ENCODE results near the gene PTPRM. TPM values are rescaled to one million over a fixed set of nuclear protein-coding genes. Genes with fewer than 3 reads are reported as not detected.

The PTPRM gene
- total RNA-seq, 1 experiment from 2014 or later: 45.6 TPM

- ATAC-seq (no peak), DNase-seq (no peak)
- Histone ChIP-seq H3K79me2 (ENCODE audit: low read length) (no peaks in the 10 kb centered on the region), H2AFZ (ENCODE audit: low read length) (no peak overlapping the region), H3K4me3 (ENCODE audit: low read length) (no peak overlapping the region), H3K27me3 (ENCODE audit: low read length) (no peaks in the 10 kb centered on the region), H3K9me2 (replicated peaks; ENCODE audit: low read length) (no peaks in the 10 kb centered on the region), H3K36me3 (ENCODE audit: low read depth, low read length) (peaks cover 27% of the 10 kb centered on the region), H3K4me2 (ENCODE audit: low read length) (no peak overlapping the region), H3F3A (ENCODE audit: low read length, unreplicated experiment) (no peaks in the 10 kb centered on the region), H3K9ac (ENCODE audit: low read length) (no peak overlapping the region), H4K20me1 (ENCODE audit: low read length) (no peaks in the 10 kb centered on the region), H3K4me1 (ENCODE audit: insufficient read depth, low read length) (peaks cover 10% of the 10 kb centered on the region), H3K27ac (ENCODE audit: low read length) (no peak overlapping the region), H3K9me3 (ENCODE audit: low read length) (peaks cover 23% of the 10 kb centered on the region)
- ChIA-PET POLR2A (ENCODE audit: unreplicated experiment) (no interaction called here), CTCF (no interaction called here)
- intact Hi-C loops (cut with micrococcal nuclease): no loop called here
- TF ChIP-seq EZH2phosphoT487 (IDR thresholded peaks at IDR 0.05; ENCODE audit: borderline replicate concordance, low read length) (no peak), CTCF (conservative IDR thresholded peaks at IDR 0.05; ENCODE audit: low read depth, low read length) (no peak), EZH2 (IDR thresholded peaks at IDR 0.05; ENCODE audit: low read length, unreplicated experiment) (no peak)
- no TSS peak for BruUV-seq (replicated peaks)
These were observed 248.7 kb downstream of the PTPRM start for GRCh38 chr18:7815787-7816186.

- H3K9ac ChIP-seq (ENCODE audit: low read length): no peak overlapping the region
- H3K27me3 ChIP-seq (ENCODE audit: low read length): no peaks in the 10 kb centered on the region
- H3K4me1 ChIP-seq (ENCODE audit: insufficient read depth, low read length): peaks cover 2% of the 10 kb centered on the region
- no peak overlapping the region for H3K4me3 ChIP-seq (ENCODE audit: low read length)
- no peak overlapping the region for H2AFZ ChIP-seq (ENCODE audit: low read length)
- intact Hi-C loops (cut with micrococcal nuclease): no loop called here
- H3K27ac ChIP-seq (ENCODE audit: low read length): no peak overlapping the region
- H3K36me3 ChIP-seq (ENCODE audit: low read depth, low read length): peaks cover 27% of the 10 kb centered on the region
- TF ChIP-seq EZH2 (IDR thresholded peaks at IDR 0.05; ENCODE audit: low read length, unreplicated experiment): no peak
- TF ChIP-seq CTCF (conservative IDR thresholded peaks at IDR 0.05; ENCODE audit: low read depth, low read length): no peak
- TF ChIP-seq EZH2phosphoT487 (IDR thresholded peaks at IDR 0.05; ENCODE audit: borderline replicate concordance, low read length): no peak
- ChIA-PET CTCF (no interaction called here), POLR2A (ENCODE audit: unreplicated experiment) (no interaction called here)
- no peaks in the 10 kb centered on the region for H4K20me1 ChIP-seq (ENCODE audit: low read length)
- no peaks in the 10 kb centered on the region for H3K9me2 ChIP-seq (replicated peaks; ENCODE audit: low read length)
- H3K4me2 ChIP-seq (ENCODE audit: low read length): no peak overlapping the region
- H3K9me3 ChIP-seq (ENCODE audit: low read length): peaks cover 23% of the 10 kb centered on the region
- ATAC-seq (no peak), DNase-seq (no peak)
- no peaks in the 10 kb centered on the region for H3F3A ChIP-seq (ENCODE audit: low read length, unreplicated experiment)
- no peaks in the 10 kb centered on the region for H3K79me2 ChIP-seq (ENCODE audit: low read length)
- no TSS peak for BruUV-seq (replicated peaks)
These were observed 250.6 kb downstream of the PTPRM start for GRCh38 chr18:7817575-7818230.

DNA sequence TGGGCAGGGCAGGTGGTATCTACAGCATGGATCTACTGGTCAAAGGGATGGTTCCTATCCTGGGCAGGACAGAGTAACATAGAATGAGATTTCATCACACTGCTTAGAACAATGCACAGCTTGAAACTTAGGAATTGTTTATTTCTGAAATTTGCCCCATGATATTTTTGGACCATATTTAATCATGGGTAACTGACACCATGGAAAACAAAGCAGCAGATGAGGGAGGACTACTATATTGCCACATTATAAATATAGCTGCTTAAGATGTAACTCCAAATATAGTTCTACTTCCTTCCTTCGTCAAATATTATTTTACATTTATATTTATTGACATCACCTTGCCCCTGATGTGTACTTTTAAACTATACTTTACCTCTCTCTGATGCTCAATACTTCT is 254.7 kb downstream of the PTPRM start:
- CTCF ChIA-PET: no interaction called here
- Histone ChIP-seq H3K4me2 (ENCODE audit: low read length) (no peak overlapping the region), H2AFZ (ENCODE audit: low read length) (no peak overlapping the region), H3K9me2 (replicated peaks; ENCODE audit: low read length) (no peaks in the 10 kb centered on the region), H3F3A (ENCODE audit: low read length, unreplicated experiment) (no peaks in the 10 kb centered on the region), H3K27ac (ENCODE audit: low read length) (no peak overlapping the region), H3K4me3 (ENCODE audit: low read length) (no peak overlapping the region), H3K36me3 (ENCODE audit: low read depth, low read length) (no peaks in the 10 kb centered on the region), H4K20me1 (ENCODE audit: low read length) (no peaks in the 10 kb centered on the region), H3K79me2 (ENCODE audit: low read length) (no peaks in the 10 kb centered on the region), H3K9me3 (ENCODE audit: low read length) (no peaks in the 10 kb centered on the region), H3K27me3 (ENCODE audit: low read length) (no peaks in the 10 kb centered on the region), H3K9ac (ENCODE audit: low read length) (no peak overlapping the region), H3K4me1 (ENCODE audit: insufficient read depth, low read length) (no peaks in the 10 kb centered on the region)
- no TSS peak for BruUV-seq (replicated peaks)
- POLR2A ChIA-PET (ENCODE audit: unreplicated experiment): no interaction called here
- no peak for DNase-seq
- intact Hi-C loops (cut with micrococcal nuclease): no loop called here
- TF ChIP-seq EZH2phosphoT487 (IDR thresholded peaks at IDR 0.05; ENCODE audit: borderline replicate concordance, low read length) (no peak), EZH2 (IDR thresholded peaks at IDR 0.05; ENCODE audit: low read length, unreplicated experiment) (no peak), CTCF (conservative IDR thresholded peaks at IDR 0.05; ENCODE audit: low read depth, low read length) (no peak)
- no peak for ATAC-seq
